Measurements from ENCODE around the gene KCNV2. TPM values are rescaled to one million over a fixed set of nuclear protein-coding genes. Genes with fewer than 3 reads are reported as not detected.

KCNV2 gene
- total RNA-seq, 2 donors from 2014 or later = not detected

- DNase-seq (no peak), ATAC-seq (no peak)
- Histone ChIP-seq H3K4me3 (no peak overlapping the region), H3K9me3 (no peaks in the 10 kb centered on the region), H3K36me3 (replicated peaks in 1 of 2; ENCODE audit: insufficient read depth in 1 of 2, low read depth in 2 of 2) (no peaks in the 10 kb centered on the region), H3K4me1 (peaks cover 59% of the 10 kb centered on the region), H3K27ac (no peak overlapping the region), H3K27me3 (no peaks in the 10 kb centered on the region)
- TF ChIP-seq CTCF (IDR thresholded peaks at IDR 0.05) (no peak), POLR2A (IDR thresholded peaks at IDR 0.05) (no peak)
- 72 to 83% methylated on average over 5 of the region's 5 CpGs for WGBS, 2 donors
- intact Hi-C loops (cut with DNase I) = no loop called here
These were observed 26.7 kb downstream of the KCNV2 start for GRCh38 chr9:2743937-2744529.

DNA sequence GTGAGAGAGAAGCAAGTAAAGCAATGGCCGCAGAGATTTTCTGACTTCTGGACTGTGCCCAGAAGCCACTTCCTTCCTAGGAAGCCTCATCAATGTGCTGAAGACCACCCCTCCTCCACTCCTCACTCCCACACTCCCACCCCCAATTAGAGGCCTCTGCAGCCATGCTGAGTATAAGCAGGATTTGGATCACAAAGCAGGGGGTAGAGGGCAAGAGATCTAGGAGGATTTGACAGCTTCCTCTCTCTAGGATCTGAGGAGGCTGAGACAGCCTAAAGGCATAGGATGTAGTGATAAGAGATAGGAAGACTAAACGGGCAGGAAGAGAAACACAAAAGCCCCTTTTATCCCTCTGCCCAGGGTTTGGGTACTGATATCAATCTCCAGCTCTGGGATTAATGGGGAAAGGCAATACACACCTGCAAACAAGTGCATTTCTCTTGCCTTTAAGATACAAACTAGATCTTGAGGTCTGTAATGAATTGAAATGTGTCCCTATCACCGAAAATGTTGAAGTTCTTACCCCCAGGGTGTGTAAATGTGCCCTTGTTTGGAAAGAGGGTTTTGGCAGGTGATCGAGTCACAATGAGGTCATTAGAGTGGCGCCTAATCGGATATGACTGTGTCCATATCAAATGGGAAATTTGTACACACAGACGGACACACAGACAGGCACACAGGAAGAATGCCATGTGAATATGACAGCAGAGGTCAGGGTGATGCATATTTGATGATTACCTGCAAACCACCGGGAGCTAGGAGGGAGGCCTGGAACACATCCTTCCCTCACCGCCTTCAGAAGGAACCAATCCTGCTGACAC, 28.5 kb downstream of the KCNV2 start:
- H3K4me3 ChIP-seq = no peak overlapping the region
- peaks cover 49% of the 10 kb centered on the region for H3K4me1 ChIP-seq
- ATAC-seq (peak; percentile 51), DNase-seq (peak in 3 of 4 donors; percentile 21 to 54 (median 31))
- no peaks in the 10 kb centered on the region for H3K9me3 ChIP-seq
- H3K27ac ChIP-seq = peak overlapping the region in 3 of 4 donors; percentile 20 to 51 (median 24)
- WGBS, 2 donors = 34 to 48% methylated on average over 9 of the region's 9 CpGs
- no peaks in the 10 kb centered on the region for H3K27me3 ChIP-seq
- TF ChIP-seq POLR2A (IDR thresholded peaks at IDR 0.05) = no peak
- TF ChIP-seq CTCF (IDR thresholded peaks at IDR 0.05) = no peak
- H3K36me3 ChIP-seq (replicated peaks in 1 of 2; ENCODE audit: insufficient read depth in 1 of 2, low read depth in 2 of 2) = no peaks in the 10 kb centered on the region
- intact Hi-C loops (cut with DNase I) = no loop called here

DNA sequence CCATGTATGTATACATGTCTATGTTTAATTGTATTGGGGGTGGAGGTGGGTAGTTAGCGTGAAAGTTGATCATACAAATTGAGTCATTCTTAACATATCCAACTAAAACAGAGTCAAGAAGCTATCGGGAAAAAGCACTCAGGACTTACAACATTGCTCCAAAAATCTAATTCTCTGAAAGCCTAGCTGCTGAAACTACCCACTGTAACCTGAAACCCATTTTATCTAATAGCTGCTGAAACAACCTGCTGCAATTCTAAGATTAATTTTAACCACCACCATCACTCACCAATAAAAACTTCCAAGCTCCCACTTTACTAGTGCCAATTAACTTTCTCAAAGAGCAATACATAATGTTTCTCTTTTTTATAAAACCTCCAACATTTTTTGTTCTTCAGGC, 32.2 kb downstream of the KCNV2 start:
- Histone ChIP-seq H3K27ac (no peak overlapping the region), H3K27me3 (no peaks in the 10 kb centered on the region), H3K4me3 (no peak overlapping the region), H3K4me1 (peaks cover 18% of the 10 kb centered on the region), H3K9me3 (no peaks in the 10 kb centered on the region), H3K36me3 (replicated peaks in 1 of 2; ENCODE audit: insufficient read depth in 1 of 2, low read depth in 2 of 2) (no peaks in the 10 kb centered on the region)
- intact Hi-C loops (cut with DNase I) = no loop called here
- ATAC-seq = no peak
- 91 to 97% methylated on average over 2 of the region's 2 CpGs for whole genome bisulfite sequencing, 2 donors
- no peak for TF ChIP-seq CTCF (IDR thresholded peaks at IDR 0.05)
- no peak for TF ChIP-seq POLR2A (IDR thresholded peaks at IDR 0.05)
- no peak for DNase-seq

- no peaks in the 10 kb centered on the region for H3K4me1 ChIP-seq
- DNase-seq (no peak), ATAC-seq (no peak)
- no peak overlapping the region for H3K4me3 ChIP-seq
- H3K27ac ChIP-seq = no peak overlapping the region
- no peak for TF ChIP-seq CTCF (IDR thresholded peaks at IDR 0.05)
- TF ChIP-seq POLR2A (IDR thresholded peaks at IDR 0.05) = no peak
- no peaks in the 10 kb centered on the region for H3K9me3 ChIP-seq
- 88 to 90% methylated on average over 1 of the region's 1 CpG for WGBS, 2 donors
- no peaks in the 10 kb centered on the region for H3K27me3 ChIP-seq
- intact Hi-C loops (cut with DNase I) = no loop called here
- no peaks in the 10 kb centered on the region for H3K36me3 ChIP-seq (replicated peaks in 1 of 2; ENCODE audit: insufficient read depth in 1 of 2, low read depth in 2 of 2)
These were observed 38.0 kb downstream of the KCNV2 start for GRCh38 chr9:2755285-2755684.
